ENCODE data around the gene NR4A1. TPM values are rescaled to one million over a fixed set of nuclear protein-coding genes. Genes with fewer than 3 reads are reported as not detected.

The NR4A1 gene
- total RNA-seq, 2 donors from 2014 or later: 85.1 to 125 TPM

DNA sequence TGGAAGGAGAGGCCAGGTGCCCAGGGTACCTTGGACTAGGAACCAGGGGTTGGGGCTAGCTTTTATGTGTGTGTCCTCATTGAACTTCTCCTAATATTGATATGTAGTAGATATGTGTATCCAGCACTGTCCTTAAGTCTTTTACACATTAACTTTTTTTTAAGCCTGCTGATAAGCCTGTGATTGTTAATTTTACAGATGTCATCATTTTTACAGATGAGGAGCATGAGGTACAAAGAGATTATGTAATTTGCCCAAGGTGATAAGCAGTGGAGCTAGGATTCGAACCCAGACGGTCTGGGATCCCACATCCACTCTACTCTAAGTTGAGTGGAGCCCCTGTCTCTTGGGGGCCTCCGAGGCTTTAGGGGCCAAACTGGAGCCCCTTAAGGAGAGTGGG is 10.2 kb upstream of the NR4A1 start:
- DNase-seq (ENCODE audit: low spot score): no peak
- H3K4me3 ChIP-seq: no peak overlapping the region
- H3K4me1 ChIP-seq (replicated peaks): peaks cover 20% of the 10 kb centered on the region
- no peak for TF ChIP-seq POLR2AphosphoS5 (IDR thresholded peaks at IDR 0.05)
- TF ChIP-seq, protein P1, sequence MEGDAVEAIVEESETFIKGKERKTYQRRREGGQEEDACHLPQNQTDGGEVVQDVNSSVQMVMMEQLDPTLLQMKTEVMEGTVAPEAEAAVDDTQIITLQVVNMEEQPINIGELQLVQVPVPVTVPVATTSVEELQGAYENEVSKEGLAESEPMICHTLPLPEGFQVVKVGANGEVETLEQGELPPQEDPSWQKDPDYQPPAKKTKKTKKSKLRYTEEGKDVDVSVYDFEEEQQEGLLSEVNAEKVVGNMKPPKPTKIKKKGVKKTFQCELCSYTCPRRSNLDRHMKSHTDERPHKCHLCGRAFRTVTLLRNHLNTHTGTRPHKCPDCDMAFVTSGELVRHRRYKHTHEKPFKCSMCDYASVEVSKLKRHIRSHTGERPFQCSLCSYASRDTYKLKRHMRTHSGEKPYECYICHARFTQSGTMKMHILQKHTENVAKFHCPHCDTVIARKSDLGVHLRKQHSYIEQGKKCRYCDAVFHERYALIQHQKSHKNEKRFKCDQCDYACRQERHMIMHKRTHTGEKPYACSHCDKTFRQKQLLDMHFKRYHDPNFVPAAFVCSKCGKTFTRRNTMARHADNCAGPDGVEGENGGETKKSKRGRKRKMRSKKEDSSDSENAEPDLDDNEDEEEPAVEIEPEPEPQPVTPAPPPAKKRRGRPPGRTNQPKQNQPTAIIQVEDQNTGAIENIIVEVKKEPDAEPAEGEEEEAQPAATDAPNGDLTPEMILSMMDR (IDR thresholded peaks at IDR 0.05): no peak
- no peak for TF ChIP-seq POLR2A (IDR thresholded peaks at IDR 0.05)
- peak overlapping the region; percentile 97 to 98 for H3K27ac ChIP-seq
- 77% methylated on average over 3 of the region's 3 CpGs for WGBS
- H3K27me3 ChIP-seq (replicated peaks; ENCODE audit: insufficient read depth): no peaks in the 10 kb centered on the region
- no peaks in the 10 kb centered on the region for H3K9me3 ChIP-seq
- intact Hi-C loops (cut with DNase I): no loop called here
- no peaks in the 10 kb centered on the region for H3K36me3 ChIP-seq

- TF ChIP-seq, protein P1 (IDR thresholded peaks at IDR 0.05): peak in 1 of 4 experiments; percentile 9
- no peak for TF ChIP-seq POLR2A (IDR thresholded peaks at IDR 0.05)
- H3K27me3 ChIP-seq (replicated peaks; ENCODE audit: insufficient read depth): no peaks in the 10 kb centered on the region
- H3K4me1 ChIP-seq (replicated peaks): peaks cover 24% of the 10 kb centered on the region
- WGBS: 36% methylated on average over 6 of the region's 6 CpGs
- no peak overlapping the region for H3K4me3 ChIP-seq
- no peak for DNase-seq (ENCODE audit: low spot score)
- intact Hi-C loops (cut with DNase I): no loop called here
- H3K36me3 ChIP-seq: no peaks in the 10 kb centered on the region
- H3K9me3 ChIP-seq: no peaks in the 10 kb centered on the region
- H3K27ac ChIP-seq: peak overlapping the region; percentile 97 to 98
Measured at GRCh38 chr12:52041695-52042123, 9.5 kb upstream of the NR4A1 start.

- intact Hi-C loops (cut with DNase I): no loop called here
- Histone ChIP-seq H3K27ac (peak overlapping the region; percentile 97 to 98), H3K36me3 (no peaks in the 10 kb centered on the region), H3K27me3 (replicated peaks; ENCODE audit: insufficient read depth) (no peaks in the 10 kb centered on the region), H3K4me1 (replicated peaks) (peaks cover 24% of the 10 kb centered on the region), H3K4me3 (no peak overlapping the region), H3K9me3 (no peaks in the 10 kb centered on the region)
- WGBS: 85% methylated on average over 8 of the region's 8 CpGs
- DNase-seq (ENCODE audit: low spot score): no peak
- no peak for TF ChIP-seq POLR2AphosphoS5 (IDR thresholded peaks at IDR 0.05)
- TF ChIP-seq, protein P1 (IDR thresholded peaks at IDR 0.05): no peak
- TF ChIP-seq POLR2A (IDR thresholded peaks at IDR 0.05): no peak
Measured at GRCh38 chr12:52042706-52043385, 8.4 kb upstream of the NR4A1 start.

GRCh38 chr12:52043386-52044212 is 7.6 kb upstream of the NR4A1 start:
- WGBS: 66% methylated on average over 16 of the region's 21 CpGs
- Histone ChIP-seq H3K4me1 (replicated peaks) (peaks cover 24% of the 10 kb centered on the region), H3K36me3 (no peaks in the 10 kb centered on the region), H3K27me3 (replicated peaks; ENCODE audit: insufficient read depth) (no peaks in the 10 kb centered on the region), H3K4me3 (peak overlapping the region in 1 of 2 donors; percentile 2), H3K27ac (peak overlapping the region; percentile 97 to 98), H3K9me3 (no peaks in the 10 kb centered on the region)
- intact Hi-C loops (cut with DNase I): no loop called here
- peak; percentile 62 for DNase-seq (ENCODE audit: low spot score)
- TF ChIP-seq POLR2AphosphoS5 (IDR thresholded peaks at IDR 0.05) (peak; percentile 40), POLR2A (IDR thresholded peaks at IDR 0.05) (no peak)
- TF ChIP-seq, protein P1 (IDR thresholded peaks at IDR 0.05): no peak

All from prostate gland (tissue), 2 donors.